Stimulated activated CD8-positive, alpha-beta memory T cell treated with anti-CD3 and anti-CD28 coated beads, Interleukin-12 subunit alpha, Interleukin-12 subunit beta, amount 100 ng/mL, for 24 hours (primary cell): ENCODE data around the gene TNIK.

Experiments
- DNase-seq: peaks from one replicate; pipeline ENCODE4 v3.0.0-alpha.2; 2020; ENCODE audit errors: extremely low read depth

TNIK gene

GRCh38 chr3:171163101-171164066 lies 296.8 kb downstream of the TNIK start:
- no peak for DNase-seq

- DNase-seq, result no peak
Observed at GRCh38 chr3:171160325-171160724, 299.9 kb downstream of the TNIK start.

- no peak for DNase-seq
Observed at GRCh38 chr3:171159822-171160157, 300.4 kb downstream of the TNIK start.

GRCh38 chr3:171159024-171159821 lies 301.0 kb downstream of the TNIK start:
- DNase-seq, result no peak

GRCh38 chr3:171157980-171158379 lies 302.2 kb downstream of the TNIK start:
- no peak for DNase-seq

GRCh38 chr3:171157286-171157685 lies 302.9 kb downstream of the TNIK start:
- no peak for DNase-seq

- DNase-seq, result no peak
Observed at GRCh38 chr3:171156401-171157010, 303.7 kb downstream of the TNIK start.

- DNase-seq, result no peak
Observed at GRCh38 chr3:171155122-171155700, 305.0 kb downstream of the TNIK start.

GRCh38 chr3:171150945-171151344 lies 309.3 kb downstream of the TNIK start:
- no peak for DNase-seq

- no peak for DNase-seq
Observed at GRCh38 chr3:171149526-171150116, 310.6 kb downstream of the TNIK start.

GRCh38 chr3:171145798-171146197 lies 314.4 kb downstream of the TNIK start:
- no peak for DNase-seq

GRCh38 chr3:171142985-171143384 lies 317.2 kb downstream of the TNIK start:
- DNase-seq, result no peak

GRCh38 chr3:171140246-171140645 lies 320.0 kb downstream of the TNIK start:
- DNase-seq, result no peak

- no peak for DNase-seq
Observed at GRCh38 chr3:171138027-171138426, 322.2 kb downstream of the TNIK start.

- DNase-seq, result no peak
Observed at GRCh38 chr3:171135549-171135948, 324.7 kb downstream of the TNIK start.

GRCh38 chr3:171133796-171134569 lies 326.2 kb downstream of the TNIK start:
- DNase-seq, result no peak

GRCh38 chr3:171133337-171133736 lies 326.9 kb downstream of the TNIK start:
- DNase-seq, result no peak

- no peak for DNase-seq
Observed at GRCh38 chr3:171132873-171133272, 327.3 kb downstream of the TNIK start.

- DNase-seq, result no peak
Observed at GRCh38 chr3:171129827-171130226, 330.4 kb downstream of the TNIK start.

GRCh38 chr3:171127611-171128010 lies 332.6 kb downstream of the TNIK start:
- DNase-seq, result no peak
